IPS-11a (cell line): ENCODE data around the gene ZFY.

ENCODE experiments used
- H3K4me3 ChIP-seq: one replicate; pipeline ENCODE4 v1.5.1; 2013; ENCODE audit warnings: low read depth, low read length, control low read depth

The ZFY gene

GRCh38 chrY:2934861-2935715 is at the start of gene ZFY:
Gene ZFY (plus strand): TSS chrY:2935381. CDS start chrY:2953937, 18,556 bp downstream.
- H3K4me3 ChIP-seq: peak within 1 kb of the TSS; percentile 67

DNA sequence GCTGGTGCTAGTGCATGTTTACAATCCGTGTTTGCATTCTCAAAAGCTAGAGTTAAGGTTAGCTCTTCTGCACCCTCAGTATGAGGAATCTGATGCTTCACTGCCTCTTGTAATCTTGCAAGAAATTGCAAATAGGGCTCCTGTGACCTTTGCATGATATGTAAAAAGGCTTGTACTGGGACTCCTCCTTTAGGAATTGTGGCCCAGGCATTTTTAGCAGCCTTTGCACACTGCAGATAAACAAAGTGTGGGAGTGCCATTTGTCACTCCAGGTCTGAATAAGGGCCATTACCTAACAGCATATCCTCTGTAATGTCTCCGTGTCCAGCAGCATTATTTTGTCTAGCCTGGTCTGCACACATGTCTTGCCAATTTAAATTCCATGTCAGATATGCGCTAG is 49.3 kb upstream of the ZFY start:
- no peak overlapping the region for H3K4me3 ChIP-seq

DNA sequence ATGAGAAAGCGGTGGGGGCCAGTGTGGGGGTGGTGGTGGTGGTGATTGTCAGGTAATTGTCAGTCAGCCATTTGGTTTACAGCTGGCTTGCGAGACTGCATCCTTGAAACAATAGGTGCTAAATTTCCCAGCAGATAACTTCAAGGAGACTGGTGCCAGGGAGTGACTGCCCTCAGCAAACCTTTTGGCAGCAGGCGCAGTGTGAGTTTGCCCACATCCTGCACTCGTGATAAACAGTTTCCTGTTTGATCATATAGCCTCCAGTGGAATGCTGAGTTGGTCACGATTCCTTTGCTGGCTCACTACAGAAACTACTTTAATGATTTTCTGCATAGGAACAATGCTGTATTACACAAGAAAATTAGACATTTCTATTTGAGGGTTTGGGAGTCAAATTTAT is 47.8 kb upstream of the ZFY start:
- no peak overlapping the region for H3K4me3 ChIP-seq

GRCh38 chrY:2887955-2888354 is 47.2 kb upstream of the ZFY start:
- no peak overlapping the region for H3K4me3 ChIP-seq

GRCh38 chrY:2893471-2893870 is 41.7 kb upstream of the ZFY start:
- no peak overlapping the region for H3K4me3 ChIP-seq

DNA sequence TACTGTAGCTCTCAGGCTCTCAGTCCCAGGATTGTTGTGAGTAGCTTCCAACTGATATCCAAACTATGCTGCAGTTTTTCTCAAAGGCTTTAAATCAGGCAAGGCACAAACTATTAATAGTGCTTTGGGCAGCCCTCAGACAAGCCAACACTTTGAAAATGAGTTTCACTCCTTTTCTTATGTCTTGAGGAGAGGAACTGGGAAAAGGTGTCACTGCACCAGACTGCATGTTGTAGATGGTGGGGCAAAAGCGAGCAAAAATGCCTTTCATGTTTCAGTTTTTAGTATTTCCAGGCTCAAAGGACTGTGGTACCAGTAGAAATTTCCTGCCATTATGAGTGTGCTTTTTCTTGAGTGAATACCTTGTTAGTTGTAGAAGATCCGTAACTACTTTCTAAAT is 39.1 kb upstream of the ZFY start:
- no peak overlapping the region for H3K4me3 ChIP-seq

GRCh38 chrY:2907356-2907755 is 27.8 kb upstream of the ZFY start:
- H3K4me3 ChIP-seq: no peak overlapping the region

GRCh38 chrY:2913066-2913815 is 21.9 kb upstream of the ZFY start:
- no peak overlapping the region for H3K4me3 ChIP-seq

GRCh38 chrY:2934078-2934477 is 1.1 kb upstream of the ZFY start:
- peak overlapping the region; percentile 67 for H3K4me3 ChIP-seq

GRCh38 chrY:2935716-2936435 is 695 bp downstream of the ZFY start:
- H3K4me3 ChIP-seq: peak overlapping the region; percentile 67

DNA sequence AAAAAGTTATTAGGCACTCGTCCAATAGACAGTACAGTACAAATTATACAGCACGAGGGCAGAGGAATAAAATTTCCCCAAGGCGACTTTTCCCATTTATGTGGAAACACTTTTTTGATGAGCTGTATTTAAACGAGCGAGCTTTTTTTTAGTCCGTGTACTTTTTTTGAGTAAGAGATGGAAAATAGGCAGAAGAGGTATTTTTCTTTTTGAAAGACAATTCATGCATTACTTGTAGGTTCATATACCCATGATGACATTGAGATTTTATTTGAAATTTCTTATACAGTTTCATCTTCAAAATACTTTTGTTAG is 1.2 kb downstream of the ZFY start:
- H3K4me3 ChIP-seq: peak overlapping the region; percentile 67

DNA sequence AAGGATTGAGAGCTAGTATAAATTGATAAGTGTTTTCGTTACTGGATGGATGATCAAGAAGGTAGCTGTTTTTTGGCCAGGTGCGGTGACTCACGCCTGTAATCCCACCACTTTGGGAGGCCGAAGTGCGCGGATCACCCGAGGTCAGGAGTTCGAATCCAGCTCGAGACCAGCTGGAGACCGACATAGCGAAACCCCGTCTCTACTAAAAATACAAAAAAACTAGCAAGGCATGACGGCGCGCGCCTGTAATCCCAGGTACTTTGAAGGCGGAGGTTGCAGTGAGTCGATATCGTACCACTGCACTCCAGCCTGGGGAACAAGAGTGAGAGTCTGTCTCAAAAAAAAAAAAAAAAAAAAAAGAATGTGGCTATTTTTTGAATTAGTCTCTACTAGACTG is 2.0 kb downstream of the ZFY start:
- no peak overlapping the region for H3K4me3 ChIP-seq

DNA sequence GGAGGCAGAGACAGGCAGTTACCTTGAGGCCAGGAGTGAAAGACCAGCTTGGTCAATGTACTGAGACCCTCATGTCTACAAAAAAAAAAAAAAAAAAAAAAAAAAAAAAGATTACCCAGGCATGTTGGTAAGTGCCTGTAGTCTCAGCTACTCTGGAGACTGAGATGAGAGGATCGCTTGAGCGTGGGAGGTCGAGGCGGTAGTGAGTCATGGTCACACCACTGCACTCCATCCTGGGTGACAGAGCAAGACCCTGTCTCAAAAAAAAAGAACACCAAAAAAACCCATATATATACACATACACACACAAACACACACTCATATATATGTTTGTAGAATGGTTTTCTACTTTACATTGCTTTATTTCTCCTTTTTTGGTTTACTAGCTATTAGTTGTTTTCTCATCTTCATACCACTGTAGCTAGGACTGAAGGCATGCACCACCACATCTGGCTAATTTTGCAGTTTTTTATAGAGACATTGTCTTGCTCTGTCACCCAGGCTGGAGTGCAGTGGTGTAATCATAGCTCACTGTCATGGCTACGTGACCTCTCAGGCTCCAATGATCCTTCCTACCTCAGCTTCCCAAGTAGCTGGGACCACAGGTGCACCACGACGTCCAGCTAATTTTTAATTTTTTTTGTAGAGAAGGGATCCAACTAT is 14.5 kb downstream of the ZFY start:
- H3K4me3 ChIP-seq: no peak overlapping the region

- no peak overlapping the region for H3K4me3 ChIP-seq
Observed at GRCh38 chrY:2950655-2951054, 15.5 kb downstream of the ZFY start.

GRCh38 chrY:2952912-2953311 is 17.7 kb downstream of the ZFY start:
- H3K4me3 ChIP-seq: no peak overlapping the region

GRCh38 chrY:2954735-2955134 is 19.6 kb downstream of the ZFY start:
- no peak overlapping the region for H3K4me3 ChIP-seq

- no peak overlapping the region for H3K4me3 ChIP-seq
Observed at GRCh38 chrY:2955561-2955960, 20.4 kb downstream of the ZFY start.

DNA sequence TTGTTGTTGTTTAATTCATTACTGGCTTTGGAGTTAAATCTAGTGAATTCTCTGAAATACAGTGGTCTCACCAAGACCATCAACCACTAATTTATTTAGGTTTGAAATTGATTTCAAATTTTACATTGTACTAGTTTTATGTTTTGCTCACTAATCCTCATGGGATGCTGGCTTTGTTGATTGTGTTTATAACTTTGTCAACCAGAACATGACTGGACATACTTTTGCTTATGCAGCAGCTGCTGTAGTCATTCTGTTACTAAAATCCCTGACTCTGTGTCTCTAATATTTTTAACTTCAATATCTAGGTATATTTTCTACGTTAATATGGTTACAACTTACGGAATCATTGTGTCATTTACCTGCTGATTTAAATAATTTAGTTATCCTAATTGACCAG is 26.9 kb downstream of the ZFY start:
- H3K4me3 ChIP-seq: no peak overlapping the region

- no peak overlapping the region for H3K4me3 ChIP-seq
Observed at GRCh38 chrY:2964814-2965213, 29.6 kb downstream of the ZFY start.

DNA sequence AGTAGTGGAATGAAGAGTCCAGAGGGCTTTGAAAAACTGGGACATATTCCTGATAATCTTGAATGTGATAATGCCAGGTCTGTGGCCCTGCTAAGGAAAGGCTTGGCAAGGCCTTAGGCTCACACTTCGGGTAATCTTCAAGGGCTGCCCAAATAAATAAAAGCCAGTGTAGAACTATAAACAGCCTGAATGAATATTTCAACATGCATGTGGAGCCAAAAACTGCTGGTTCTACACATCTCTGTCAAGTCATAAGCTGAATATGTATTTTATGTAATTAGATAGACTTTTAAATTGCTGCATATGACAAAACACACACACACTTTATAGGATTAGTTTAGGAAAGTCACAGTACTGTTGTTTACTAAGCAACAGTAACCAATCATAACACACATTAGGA is 30.4 kb downstream of the ZFY start:
- H3K4me3 ChIP-seq: no peak overlapping the region

DNA sequence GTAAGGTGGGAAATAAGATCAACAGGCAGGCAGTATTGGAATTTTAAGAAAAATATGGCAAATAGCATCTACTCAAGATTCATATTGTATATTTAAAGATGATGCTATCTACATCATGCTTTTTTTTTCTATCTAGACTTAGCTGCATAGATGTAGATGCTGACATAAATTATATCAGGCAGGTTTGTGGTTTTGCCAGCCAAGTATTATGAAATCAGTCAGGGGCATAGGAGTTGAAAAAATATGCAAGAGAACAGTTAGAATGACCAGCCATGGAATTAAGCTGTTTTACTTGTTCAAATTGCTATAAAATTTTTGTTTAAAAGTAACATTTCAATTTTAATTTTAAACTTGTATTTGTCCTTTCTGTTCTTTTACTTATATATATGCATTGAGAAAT is 34.4 kb downstream of the ZFY start:
- H3K4me3 ChIP-seq: no peak overlapping the region
